Measurements from ENCODE around the gene LTBP3.

GRCh38 chr11:65595131-65595530, 37.0 kb upstream of the LTBP3 start:
- TF ChIP-seq JUND (IDR thresholded peaks at IDR 0.05) (no peak), RAD21 (IDR thresholded peaks at IDR 0.05; ENCODE audit: low read depth) (no peak), ATF3 (IDR thresholded peaks at IDR 0.05) (no peak)
- TF ChIP-seq, protein P1, sequence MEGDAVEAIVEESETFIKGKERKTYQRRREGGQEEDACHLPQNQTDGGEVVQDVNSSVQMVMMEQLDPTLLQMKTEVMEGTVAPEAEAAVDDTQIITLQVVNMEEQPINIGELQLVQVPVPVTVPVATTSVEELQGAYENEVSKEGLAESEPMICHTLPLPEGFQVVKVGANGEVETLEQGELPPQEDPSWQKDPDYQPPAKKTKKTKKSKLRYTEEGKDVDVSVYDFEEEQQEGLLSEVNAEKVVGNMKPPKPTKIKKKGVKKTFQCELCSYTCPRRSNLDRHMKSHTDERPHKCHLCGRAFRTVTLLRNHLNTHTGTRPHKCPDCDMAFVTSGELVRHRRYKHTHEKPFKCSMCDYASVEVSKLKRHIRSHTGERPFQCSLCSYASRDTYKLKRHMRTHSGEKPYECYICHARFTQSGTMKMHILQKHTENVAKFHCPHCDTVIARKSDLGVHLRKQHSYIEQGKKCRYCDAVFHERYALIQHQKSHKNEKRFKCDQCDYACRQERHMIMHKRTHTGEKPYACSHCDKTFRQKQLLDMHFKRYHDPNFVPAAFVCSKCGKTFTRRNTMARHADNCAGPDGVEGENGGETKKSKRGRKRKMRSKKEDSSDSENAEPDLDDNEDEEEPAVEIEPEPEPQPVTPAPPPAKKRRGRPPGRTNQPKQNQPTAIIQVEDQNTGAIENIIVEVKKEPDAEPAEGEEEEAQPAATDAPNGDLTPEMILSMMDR (IDR thresholded peaks at IDR 0.05 in 2 of 3, conservative IDR thresholded peaks at IDR 0.05 in 1 of 3; ENCODE audit: borderline replicate concordance in 1 of 3, insufficient read depth in 1 of 3, low read depth in 2 of 3, low read length in 2 of 3) = no peak

Data from HCT116 (cell line).